SK-N-SH treated with all-trans-retinoic acid at 6 μM for 48 hours (cell line): ENCODE results near the gene TNRC6A.

Source experiments
- ATAC-seq: fragments of 200-7000 bp; cut with Tn5 transposase; 3 replicates; pipeline ENCODE4 v1.9.1; 2020; ENCODE audit warnings: mild to moderate bottlenecking, moderate library complexity
- ARNTL ChIP-seq: fragments of 450-650 bp; formaldehyde crosslinking; IDR thresholded peaks from 2 replicates; pipeline ENCODE4 v1.5.0; 2020; ENCODE audit warnings: low read depth, mild to moderate bottlenecking, moderate library complexity, borderline replicate concordance
- BACH2 ChIP-seq: fragments of 250-450 bp; sonication (Bioruptor Pico); IDR thresholded peaks from 2 replicates; pipeline ENCODE4 v1.9.0; 2021; ENCODE audit warnings: mild to moderate bottlenecking, borderline replicate concordance
- CREB5 ChIP-seq: fragments of 250-450 bp; sonication (Bioruptor Pico); IDR thresholded peaks from 2 replicates; pipeline ENCODE4 v1.5.1; 2020; ENCODE audit warnings: low read depth, mild to moderate bottlenecking, moderate library complexity
- CSDC2 ChIP-seq: fragments of 250-450 bp; sonication (Bioruptor Pico); IDR thresholded peaks from 2 replicates; pipeline ENCODE4 v1.5.0; 2020; ENCODE audit warnings: mild to moderate bottlenecking, moderate library complexity
- GLIS3 ChIP-seq: fragments of 250-450 bp; sonication (Bioruptor Pico); IDR thresholded peaks from 2 replicates; pipeline ENCODE4 v1.5.0; 2020; ENCODE audit warnings: mild to moderate bottlenecking, moderate library complexity
- ISL1 ChIP-seq: fragments of 250-450 bp; sonication (Bioruptor Pico); IDR thresholded peaks from 2 replicates; pipeline ENCODE4 v2.1.2; 2022; ENCODE audit warnings: mild to moderate bottlenecking, moderate library complexity
- OSR1 ChIP-seq: fragments of 250-450 bp; sonication (Bioruptor Pico); IDR thresholded peaks from 2 replicates; pipeline ENCODE4 v1.8.0; 2022; ENCODE audit warnings: moderate library complexity, mild to moderate bottlenecking, inconsistent platforms
- PATZ1 ChIP-seq: fragments of 250-450 bp; sonication (Bioruptor Pico); IDR thresholded peaks from 2 replicates; pipeline ENCODE4 v1.8.0; 2020; ENCODE audit warnings: mild to moderate bottlenecking, moderate library complexity, borderline replicate concordance
- POU6F1 ChIP-seq: fragments of 250-450 bp; sonication (Bioruptor Pico); IDR thresholded peaks from 2 replicates; pipeline ENCODE4 v1.8.0; 2021; ENCODE audit warnings: low read depth, mild to moderate bottlenecking, moderate library complexity, borderline replicate concordance
- PPARA ChIP-seq: fragments of 250-450 bp; sonication (Bioruptor Pico); IDR thresholded peaks from 2 replicates; pipeline ENCODE4 v1.5.0; 2020; ENCODE audit warnings: mild to moderate bottlenecking, borderline replicate concordance
- RARB ChIP-seq: fragments of 250-450 bp; sonication (Bioruptor Pico); IDR thresholded peaks from 2 replicates; pipeline ENCODE4 v1.8.0; 2021; ENCODE audit warnings: mild to moderate bottlenecking, moderate library complexity
- SNAI2 ChIP-seq: fragments of 250-450 bp; sonication (Bioruptor Pico); IDR thresholded peaks from 2 replicates; pipeline ENCODE4 v1.5.0; 2020; ENCODE audit warnings: mild to moderate bottlenecking, moderate library complexity
- TCF4 ChIP-seq: fragments of 250-450 bp; sonication (Bioruptor Pico); IDR thresholded peaks from 2 replicates; pipeline ENCODE4 v1.8.0; 2021; ENCODE audit warnings: mild to moderate bottlenecking, moderate library complexity, borderline replicate concordance
- TOX ChIP-seq: fragments of 250-450 bp; sonication (Bioruptor Pico); IDR thresholded peaks from 2 replicates; pipeline ENCODE4 v1.8.0; 2021; ENCODE audit warnings: mild to moderate bottlenecking, moderate library complexity, borderline replicate concordance
- TSHZ2 ChIP-seq: fragments of 250-450 bp; sonication (Bioruptor Pico); IDR thresholded peaks from 2 replicates; pipeline ENCODE4 v1.5.0; 2020; ENCODE audit warnings: mild to moderate bottlenecking, moderate library complexity
- ZC3H10 ChIP-seq: fragments of 250-450 bp; sonication (Bioruptor Pico); IDR thresholded peaks from 2 replicates; pipeline ENCODE4 v1.5.1; 2021; ENCODE audit warnings: mild to moderate bottlenecking, moderate library complexity
- ZFP3 ChIP-seq: fragments of 250-450 bp; sonication (Bioruptor Pico); IDR thresholded peaks from 2 replicates; pipeline ENCODE4 v1.5.0; 2020; ENCODE audit warnings: mild to moderate bottlenecking, moderate library complexity
- ZFP30 ChIP-seq: fragments of 450-650 bp; formaldehyde crosslinking; IDR thresholded peaks from 2 replicates; pipeline ENCODE4 v1.5.0; 2022; ENCODE audit warnings: mild to moderate bottlenecking, moderate library complexity
- ZNF565 ChIP-seq: fragments of 450-650 bp; formaldehyde crosslinking; conservative IDR thresholded peaks from 2 replicates; pipeline ENCODE4 v1.5.0; 2020; ENCODE audit warnings: low read depth, mild to moderate bottlenecking, moderate library complexity
- ZNF8 ChIP-seq: fragments of 450-650 bp; formaldehyde crosslinking; IDR thresholded peaks from 2 replicates; pipeline ENCODE4 v1.5.0; 2020; ENCODE audit warnings: mild to moderate bottlenecking, moderate library complexity
- TF ChIP-seq, protein P1 (sequence below): fragments of 250-450 bp; sonication (Bioruptor Pico); IDR thresholded peaks from 2 replicates; pipeline ENCODE4 v1.5.1; 2021; ENCODE audit warnings: mild to moderate bottlenecking, moderate library complexity

The TNRC6A gene

GRCh38 chr16:24688359-24688758 lies 41.1 kb upstream of the TNRC6A start:
- no peak for ATAC-seq
- no peak for TF ChIP-seq TCF4 (CRISPR knock-in tag)
- no peak for TF ChIP-seq BACH2 (CRISPR knock-in tag)
- no peak for TF ChIP-seq ISL1 (CRISPR knock-in tag)
- TF ChIP-seq TOX, result no peak
- TF ChIP-seq CREB5 (CRISPR knock-in tag), result no peak
- TF ChIP-seq TSHZ2 (CRISPR knock-in tag), result no peak
- TF ChIP-seq POU6F1, result no peak
- no peak for TF ChIP-seq ZFP3 (CRISPR knock-in tag)
- no peak for TF ChIP-seq CSDC2 (CRISPR knock-in tag)
- no peak for TF ChIP-seq GLIS3
- TF ChIP-seq RARB (CRISPR knock-in tag), result no peak
- TF ChIP-seq OSR1 (CRISPR knock-in tag), result no peak

GRCh38 chr16:24689128-24689527 lies 40.3 kb upstream of the TNRC6A start:
- peak; percentile 79 for ATAC-seq
- TF ChIP-seq ZNF8 (CRISPR knock-in tag), result no peak
- TF ChIP-seq ZFP3 (CRISPR knock-in tag), result no peak
- TF ChIP-seq TCF4 (CRISPR knock-in tag), result no peak
- no peak for TF ChIP-seq CSDC2 (CRISPR knock-in tag)
- TF ChIP-seq GLIS3, result no peak
- TF ChIP-seq, protein P1, sequence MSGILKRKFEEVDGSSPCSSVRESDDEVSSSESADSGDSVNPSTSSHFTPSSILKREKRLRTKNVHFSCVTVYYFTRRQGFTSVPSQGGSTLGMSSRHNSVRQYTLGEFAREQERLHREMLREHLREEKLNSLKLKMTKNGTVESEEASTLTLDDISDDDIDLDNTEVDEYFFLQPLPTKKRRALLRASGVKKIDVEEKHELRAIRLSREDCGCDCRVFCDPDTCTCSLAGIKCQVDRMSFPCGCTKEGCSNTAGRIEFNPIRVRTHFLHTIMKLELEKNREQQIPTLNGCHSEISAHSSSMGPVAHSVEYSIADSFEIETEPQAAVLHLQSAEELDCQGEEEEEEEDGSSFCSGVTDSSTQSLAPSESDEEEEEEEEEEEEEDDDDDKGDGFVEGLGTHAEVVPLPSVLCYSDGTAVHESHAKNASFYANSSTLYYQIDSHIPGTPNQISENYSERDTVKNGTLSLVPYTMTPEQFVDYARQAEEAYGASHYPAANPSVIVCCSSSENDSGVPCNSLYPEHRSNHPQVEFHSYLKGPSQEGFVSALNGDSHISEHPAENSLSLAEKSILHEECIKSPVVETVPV (CRISPR knock-in tag), result no peak
- no peak for TF ChIP-seq ZFP30 (CRISPR knock-in tag)
- TF ChIP-seq TSHZ2 (CRISPR knock-in tag), result no peak

DNA sequence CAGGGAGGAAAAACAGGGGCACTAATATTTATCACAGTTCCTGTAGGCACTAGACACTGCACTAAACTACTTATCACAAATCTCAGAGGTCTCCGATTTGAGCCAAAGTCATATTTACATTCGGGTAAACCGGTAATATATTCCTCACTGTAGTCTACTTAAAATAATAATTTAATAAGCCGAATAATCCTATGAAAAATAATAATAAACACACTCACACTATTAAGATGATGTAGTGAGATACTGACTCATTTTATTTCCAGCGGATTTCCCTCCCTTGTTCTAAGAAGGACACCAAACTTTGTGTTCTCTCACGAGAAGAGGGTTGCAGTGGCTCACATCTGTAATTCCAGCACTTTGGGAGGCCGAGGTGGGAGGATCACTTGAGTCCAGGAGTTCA lies 36.6 kb upstream of the TNRC6A start:
- no peak for ATAC-seq
- TF ChIP-seq, protein P1 (CRISPR knock-in tag), result no peak
- no peak for TF ChIP-seq POU6F1
- TF ChIP-seq SNAI2 (CRISPR knock-in tag), result no peak
- no peak for TF ChIP-seq GLIS3
- no peak for TF ChIP-seq TOX
- TF ChIP-seq ZNF565 (CRISPR knock-in tag), result no peak
- no peak for TF ChIP-seq CREB5 (CRISPR knock-in tag)
- TF ChIP-seq PPARA (CRISPR knock-in tag), result no peak
- TF ChIP-seq PATZ1 (CRISPR knock-in tag), result no peak
- no peak for TF ChIP-seq ZC3H10 (CRISPR knock-in tag)
- TF ChIP-seq ISL1 (CRISPR knock-in tag), result no peak
- no peak for TF ChIP-seq ARNTL (CRISPR knock-in tag)
